MM.1S (cell line): ENCODE results near the gene MAD1L1.

Source experiments
- DNase-seq: peaks from one replicate; pipeline ENCODE4 v3.0.0-alpha.2; 2015
- H2AFZ ChIP-seq: fragments of 300-600 bp; sonication (generic); 2 replicates; pipeline ENCODE4 v1.6.0; 2016; ENCODE audit warnings: antibody characterized with exemption, low read length
- H3F3A ChIP-seq: fragments of 300-600 bp; sonication (generic); 2 replicates; pipeline ENCODE4 v1.6.1; 2016; ENCODE audit warnings: mild to moderate bottlenecking, antibody characterized with exemption, low read length, moderate library complexity, mixed read lengths; ENCODE audit not compliant: insufficient read depth
- H3K27ac ChIP-seq: fragments of 300-600 bp; sonication (generic); 2 replicates; pipeline ENCODE4 v1.5.1; 2016; ENCODE audit warnings: mild to moderate bottlenecking, low read length
- H3K27me3 ChIP-seq: fragments of 300-600 bp; sonication (generic); replicated peaks from 2 replicates; pipeline ENCODE4 v1.6.0; 2016; ENCODE audit warnings: low read length; ENCODE audit not compliant: insufficient read depth
- H3K36me3 ChIP-seq: fragments of 300-600 bp; sonication (generic); replicated peaks from 2 replicates; pipeline ENCODE4 v1.6.1; 2016; ENCODE audit warnings: mild to moderate bottlenecking, low read length, mixed read lengths; ENCODE audit not compliant: insufficient read depth
- H3K4me1 ChIP-seq: fragments of 300-600 bp; sonication (generic); 2 replicates; pipeline ENCODE4 v1.6.1; 2016; ENCODE audit warnings: low read length, mixed read lengths
- H3K4me2 ChIP-seq: fragments of 300-600 bp; sonication (generic); 2 replicates; pipeline ENCODE4 v1.6.0; 2016; ENCODE audit warnings: low read depth, low read length
- H3K4me3 ChIP-seq: fragments of 300-600 bp; sonication (generic); 2 replicates; pipeline ENCODE4 v1.5.1; 2016; ENCODE audit warnings: low read length, mixed read lengths
- H3K79me2 ChIP-seq: fragments of 300-600 bp; sonication (generic); 2 replicates; pipeline ENCODE4 v1.6.1; 2016; ENCODE audit warnings: mixed run types, low read length, mixed read lengths
- H3K9ac ChIP-seq: fragments of 300-600 bp; sonication (generic); 2 replicates; pipeline ENCODE4 v1.6.1; 2016; ENCODE audit warnings: low read length, mixed read lengths
- H3K9me2 ChIP-seq: fragments of 300-600 bp; sonication (generic); replicated peaks from 2 replicates; pipeline ENCODE4 v1.6.1; 2016; ENCODE audit warnings: mild to moderate bottlenecking, low read length, mixed read lengths; ENCODE audit not compliant: insufficient read depth
- H3K9me3 ChIP-seq: fragments of 300-600 bp; sonication (generic); replicated peaks from 2 replicates; pipeline ENCODE4 v1.6.1; 2016; ENCODE audit warnings: mild to moderate bottlenecking, low read length, mixed read lengths; ENCODE audit not compliant: insufficient read depth
- H4K20me1 ChIP-seq: fragments of 300-600 bp; sonication (generic); 2 replicates; pipeline ENCODE4 v1.6.1; 2016; ENCODE audit warnings: mild to moderate bottlenecking, low read length, moderate library complexity, mixed read lengths; ENCODE audit not compliant: insufficient read depth
- EZH2 ChIP-seq: fragments of 300-600 bp; sonication (generic); optimal IDR thresholded peaks from 2 replicates; pipeline ENCODE3; 2017; ENCODE audit warnings: low read depth, mild to moderate bottlenecking, antibody characterized with exemption, low read length, mixed read lengths
- EZH2phosphoT487 ChIP-seq: fragments of 300-600 bp; sonication (generic); IDR thresholded peaks from 2 replicates; pipeline ENCODE4 v1.6.1; 2018; ENCODE audit warnings: antibody characterized with exemption, low read length
- TF ChIP-seq, protein P1 (sequence below): fragments of 300-600 bp; sonication (generic); IDR thresholded peaks from 2 replicates; pipeline ENCODE4 v1.5.1; 2016; ENCODE audit warnings: antibody characterized with exemption, low read length, mixed read lengths

MAD1L1 gene

DNA sequence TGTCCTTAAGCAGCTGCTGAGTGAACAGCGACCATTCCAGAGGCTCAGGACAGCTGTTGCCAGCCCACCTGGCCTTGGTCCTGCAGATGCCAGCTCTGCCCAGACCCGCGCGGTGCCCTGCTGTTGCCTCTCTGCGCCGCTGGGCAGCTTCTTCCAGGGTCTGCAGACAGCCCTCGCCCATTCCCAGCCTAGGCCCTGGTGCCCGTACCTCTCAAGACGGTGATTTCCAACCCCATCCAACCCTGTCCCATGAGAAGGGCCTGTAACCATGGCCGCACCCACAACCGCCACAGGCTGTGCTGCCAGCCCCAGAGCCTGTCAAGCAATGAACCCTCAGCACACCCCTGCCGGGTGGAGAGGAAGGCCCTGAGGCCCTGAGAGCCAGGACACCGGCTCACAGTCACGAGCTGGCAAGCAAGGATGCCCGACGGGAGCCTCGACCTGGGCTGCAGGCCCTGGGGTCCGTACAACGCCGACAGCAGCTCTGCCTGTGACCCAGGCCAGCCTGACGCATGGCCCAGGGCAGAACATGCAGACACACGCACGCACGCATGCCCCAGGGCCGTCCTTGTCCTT is 231.9 kb downstream of the MAD1L1 start:
- Histone ChIP-seq H3F3A (no peaks in the 10 kb centered on the region), H3K36me3 (no peaks in the 10 kb centered on the region), H3K27ac (no peak overlapping the region), H4K20me1 (no peaks in the 10 kb centered on the region), H3K4me1 (no peaks in the 10 kb centered on the region), H3K9me3 (no peaks in the 10 kb centered on the region), H3K79me2 (no peaks in the 10 kb centered on the region), H3K27me3 (no peaks in the 10 kb centered on the region), H3K4me2 (no peak overlapping the region), H3K4me3 (no peak overlapping the region), H3K9ac (no peak overlapping the region), H3K9me2 (no peaks in the 10 kb centered on the region), H2AFZ (no peak overlapping the region)
- no peak for TF ChIP-seq EZH2
- TF ChIP-seq, protein P1, sequence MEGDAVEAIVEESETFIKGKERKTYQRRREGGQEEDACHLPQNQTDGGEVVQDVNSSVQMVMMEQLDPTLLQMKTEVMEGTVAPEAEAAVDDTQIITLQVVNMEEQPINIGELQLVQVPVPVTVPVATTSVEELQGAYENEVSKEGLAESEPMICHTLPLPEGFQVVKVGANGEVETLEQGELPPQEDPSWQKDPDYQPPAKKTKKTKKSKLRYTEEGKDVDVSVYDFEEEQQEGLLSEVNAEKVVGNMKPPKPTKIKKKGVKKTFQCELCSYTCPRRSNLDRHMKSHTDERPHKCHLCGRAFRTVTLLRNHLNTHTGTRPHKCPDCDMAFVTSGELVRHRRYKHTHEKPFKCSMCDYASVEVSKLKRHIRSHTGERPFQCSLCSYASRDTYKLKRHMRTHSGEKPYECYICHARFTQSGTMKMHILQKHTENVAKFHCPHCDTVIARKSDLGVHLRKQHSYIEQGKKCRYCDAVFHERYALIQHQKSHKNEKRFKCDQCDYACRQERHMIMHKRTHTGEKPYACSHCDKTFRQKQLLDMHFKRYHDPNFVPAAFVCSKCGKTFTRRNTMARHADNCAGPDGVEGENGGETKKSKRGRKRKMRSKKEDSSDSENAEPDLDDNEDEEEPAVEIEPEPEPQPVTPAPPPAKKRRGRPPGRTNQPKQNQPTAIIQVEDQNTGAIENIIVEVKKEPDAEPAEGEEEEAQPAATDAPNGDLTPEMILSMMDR: no peak
- no peak for TF ChIP-seq EZH2phosphoT487
- no peak for DNase-seq

DNA sequence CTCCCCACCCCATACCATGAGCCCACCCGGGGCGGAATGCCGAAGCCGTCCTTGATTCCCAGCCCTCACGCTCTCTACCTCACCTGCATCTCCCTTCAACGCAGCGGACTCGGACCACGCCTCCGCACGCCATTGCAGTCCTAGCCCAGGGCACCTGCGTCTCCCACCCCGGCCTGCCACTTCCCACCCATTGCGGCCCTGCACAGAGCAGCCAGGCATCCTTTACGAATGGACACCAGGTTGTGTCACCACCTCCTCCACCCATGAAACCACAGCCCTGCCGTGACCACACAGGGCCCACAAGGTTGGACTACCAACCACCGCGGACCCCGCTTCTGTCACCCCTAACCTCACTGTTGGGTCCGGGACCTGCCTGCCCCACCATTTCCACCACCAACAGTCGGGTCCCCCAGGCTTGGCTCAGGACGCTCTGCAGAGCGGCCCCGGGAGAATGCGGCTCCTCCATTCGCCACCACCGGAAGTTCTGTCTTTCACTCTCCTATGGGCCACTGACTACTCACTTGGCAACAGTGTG is 232.5 kb downstream of the MAD1L1 start:
- no peak for DNase-seq
- H3K4me1 ChIP-seq: no peaks in the 10 kb centered on the region
- H3K79me2 ChIP-seq: no peaks in the 10 kb centered on the region
- H3K9me2 ChIP-seq: no peaks in the 10 kb centered on the region
- H3K9me3 ChIP-seq: no peaks in the 10 kb centered on the region
- no peaks in the 10 kb centered on the region for H4K20me1 ChIP-seq
- H3K36me3 ChIP-seq: no peaks in the 10 kb centered on the region
- H2AFZ ChIP-seq: no peak overlapping the region
- H3F3A ChIP-seq: no peaks in the 10 kb centered on the region
- H3K9ac ChIP-seq: no peak overlapping the region
- H3K4me3 ChIP-seq: no peak overlapping the region
- H3K27ac ChIP-seq: no peak overlapping the region
- H3K4me2 ChIP-seq: no peak overlapping the region
- TF ChIP-seq EZH2 (no peak), EZH2phosphoT487 (no peak)
- TF ChIP-seq, protein P1: no peak
- H3K27me3 ChIP-seq: no peaks in the 10 kb centered on the region

GRCh38 chr7:1999278-1999984 is 233.3 kb downstream of the MAD1L1 start:
- Histone ChIP-seq H2AFZ (no peak overlapping the region), H3K9me2 (no peaks in the 10 kb centered on the region), H3K36me3 (no peaks in the 10 kb centered on the region), H3K4me2 (no peak overlapping the region), H3K4me1 (no peaks in the 10 kb centered on the region), H3K4me3 (no peak overlapping the region), H3K79me2 (no peaks in the 10 kb centered on the region), H3K9ac (no peak overlapping the region), H4K20me1 (no peaks in the 10 kb centered on the region), H3K9me3 (no peaks in the 10 kb centered on the region), H3K27me3 (no peaks in the 10 kb centered on the region), H3K27ac (no peak overlapping the region), H3F3A (no peaks in the 10 kb centered on the region)
- DNase-seq: no peak
- TF ChIP-seq EZH2: no peak
- TF ChIP-seq EZH2phosphoT487: no peak
- TF ChIP-seq, protein P1: no peak
